Chondrocyte (in vitro differentiated cells): ENCODE results near the gene MYBPC2. TPM values are rescaled to one million over a fixed set of nuclear protein-coding genes. Genes with fewer than 3 reads are reported as not detected.
A peak's percentile ranks its signal among the peaks of the same experiment; 100 is the strongest.

Experiments
- DNase-seq: peaks from one replicate; pipeline ENCODE4 v3.0.0; 2021; ENCODE audit warnings: mixed read lengths, low spot score
- H3K27ac Mint-ChIP-seq: one replicate; pipeline ENCODE4 v1.8.0; 2021; ENCODE audit warnings: mild to moderate bottlenecking, moderate library complexity, mixed read lengths; ENCODE audit not compliant: unreplicated experiment
- H3K27me3 Mint-ChIP-seq: 2 replicates; pipeline ENCODE4 v1.8.0; 2021; ENCODE audit warnings: low read depth, mixed read lengths
- H3K36me3 Mint-ChIP-seq: 2 replicates; pipeline ENCODE4 v1.8.0; 2021; ENCODE audit warnings: low read depth, mixed read lengths
- H3K4me1 Mint-ChIP-seq: 2 replicates; pipeline ENCODE4 v1.8.0; 2021; ENCODE audit warnings: low read depth, mild to moderate bottlenecking, mixed read lengths
- H3K4me3 Mint-ChIP-seq: one replicate; pipeline ENCODE4 v1.8.0; 2021; ENCODE audit warnings: mild to moderate bottlenecking, moderate library complexity, mixed read lengths; ENCODE audit not compliant: unreplicated experiment
- H3K9me3 Mint-ChIP-seq: 2 replicates; pipeline ENCODE4 v1.8.0; 2021; ENCODE audit warnings: low read depth, mixed read lengths
- CTCF ChIP-seq: fragments of 200-600 bp; sonication (generic); IDR thresholded peaks from 2 replicates; pipeline ENCODE4 v1.5.0; 2021; ENCODE audit warnings: antibody characterized with exemption, mild to moderate bottlenecking, moderate library complexity
- total RNA-seq: library from RNA; stranded (reverse); gene quantifications from 3 replicates; pipeline ENCODE4 v1.2.1, GENCODE V29; 2021

The MYBPC2 gene
- total RNA-seq, 1 donor from 2014 or later = not detected

GRCh38 chr19:50476224-50476906 lies 43.7 kb downstream of the MYBPC2 start, which contains the start of the genes EMC10 and GARIN5A:
TSS of gene EMC10 (plus strand) at chr19:50476507. CDS start at chr19:50476545, 38 bp downstream.
TSS of gene GARIN5A (minus strand) at chr19:50476848. CDS start at chr19:50476388, 460 bp downstream.
- H3K4me3 Mint-ChIP-seq = peak within 1 kb of the TSS; percentile 97
- peaks cover 18% of the 10 kb centered on the region for H3K4me1 Mint-ChIP-seq
- H3K9me3 Mint-ChIP-seq = no peaks in the 10 kb centered on the region
- peak within 1 kb of the TSS; percentile 87 for H3K27ac Mint-ChIP-seq
- TF ChIP-seq CTCF = peak; percentile 14
- no peaks in the 10 kb centered on the region for H3K27me3 Mint-ChIP-seq
- peak; percentile 95 for DNase-seq
- H3K36me3 Mint-ChIP-seq = peaks cover 8% of the 10 kb centered on the region

- peaks cover 8% of the 10 kb centered on the region for H3K36me3 Mint-ChIP-seq
- H3K4me1 Mint-ChIP-seq = peaks cover 18% of the 10 kb centered on the region
- H3K4me3 Mint-ChIP-seq = peak overlapping the region; percentile 97
- H3K9me3 Mint-ChIP-seq = no peaks in the 10 kb centered on the region
- no peaks in the 10 kb centered on the region for H3K27me3 Mint-ChIP-seq
- no peak for DNase-seq
- no peak for TF ChIP-seq CTCF
- H3K27ac Mint-ChIP-seq = peak overlapping the region; percentile 87
These were observed 44.2 kb downstream of the MYBPC2 start for GRCh38 chr19:50476907-50477238.

GRCh38 chr19:50477751-50478515 lies 45.2 kb downstream of the MYBPC2 start:
- peak; percentile 60 for DNase-seq
- Mint-ChIP-seq H3K4me1 (peaks cover 18% of the 10 kb centered on the region), H3K4me3 (peak overlapping the region; percentile 97), H3K27ac (no peak overlapping the region), H3K36me3 (peaks cover 8% of the 10 kb centered on the region), H3K27me3 (no peaks in the 10 kb centered on the region), H3K9me3 (no peaks in the 10 kb centered on the region)
- no peak for TF ChIP-seq CTCF

- peaks cover 8% of the 10 kb centered on the region for H3K36me3 Mint-ChIP-seq
- H3K9me3 Mint-ChIP-seq = no peaks in the 10 kb centered on the region
- H3K4me1 Mint-ChIP-seq = peaks cover 18% of the 10 kb centered on the region
- peak; percentile 77 for TF ChIP-seq CTCF
- no peak overlapping the region for H3K4me3 Mint-ChIP-seq
- peak; percentile 81 for DNase-seq
- no peak overlapping the region for H3K27ac Mint-ChIP-seq
- H3K27me3 Mint-ChIP-seq = no peaks in the 10 kb centered on the region
These were observed 46.4 kb downstream of the MYBPC2 start for GRCh38 chr19:50478901-50479715.

- H3K4me1 Mint-ChIP-seq = peaks cover 18% of the 10 kb centered on the region
- H3K27ac Mint-ChIP-seq = no peak overlapping the region
- no peaks in the 10 kb centered on the region for H3K9me3 Mint-ChIP-seq
- DNase-seq = peak; percentile 86
- H3K27me3 Mint-ChIP-seq = no peaks in the 10 kb centered on the region
- H3K36me3 Mint-ChIP-seq = peaks cover 8% of the 10 kb centered on the region
- TF ChIP-seq CTCF = no peak
- no peak overlapping the region for H3K4me3 Mint-ChIP-seq
These were observed 47.1 kb downstream of the MYBPC2 start for GRCh38 chr19:50479761-50480251.
